PC-3 (cell line): ENCODE data around the gene DLGAP4. TPM values are rescaled to one million over a fixed set of nuclear protein-coding genes. Genes with fewer than 3 reads are reported as not detected.

Source experiments
- ATAC-seq: fragments of 200-7000 bp; cut with Tn5 transposase; 2 replicates; pipeline ENCODE4 v1.9.1; 2020; ENCODE audit warnings: mild to moderate bottlenecking, moderate library complexity
- BruUV-seq: library from RNA; stranded (reverse); fragments of 400-500 nt; replicated peaks from 2 replicates; lab custom pipeline; 2021; lab: Mats Ljungman, UMichigan
- CTCF ChIA-PET: fragments of 300-600 bp; sonication (Branson Sonifier 250); formaldehyde crosslinking; loops from one replicate; lab custom pipeline; 2022; ENCODE audit warnings: antibody characterized with exemption; lab: Charles Lee
- POLR2A ChIA-PET: fragments of 300-600 bp; sonication (Branson Sonifier 250); formaldehyde crosslinking; loops from one replicate; lab custom pipeline; 2022; ENCODE audit warnings: antibody characterized with exemption; ENCODE audit not compliant: unreplicated experiment; lab: Charles Lee
- DNase-seq: peaks from one replicate; pipeline ENCODE4 v3.0.0-alpha.2; 2015
- H2AFZ ChIP-seq: fragments of 300-600 bp; sonication (generic); 2 replicates; pipeline ENCODE4 v1.6.0; 2016; ENCODE audit warnings: antibody characterized with exemption, low read length
- H3F3A ChIP-seq: fragments of 300-600 bp; sonication (generic); one replicate; pipeline ENCODE4 v1.6.0; 2017; ENCODE audit warnings: antibody characterized with exemption, low read length, control low read depth, mild to moderate bottlenecking; ENCODE audit not compliant: unreplicated experiment
- H3K27ac ChIP-seq: fragments of 300-600 bp; sonication (generic); 2 replicates; pipeline ENCODE4 v1.5.1; 2016; ENCODE audit warnings: mild to moderate bottlenecking, low read length
- H3K27me3 ChIP-seq: fragments of 300-600 bp; sonication (generic); 2 replicates; pipeline ENCODE4 v1.6.1; 2016; ENCODE audit warnings: low read length, mixed read lengths
- H3K36me3 ChIP-seq: fragments of 300-600 bp; sonication (generic); 2 replicates; pipeline ENCODE4 v1.6.1; 2016; ENCODE audit warnings: low read depth, mixed run types, low read length, mixed read lengths
- H3K4me1 ChIP-seq: fragments of 300-600 bp; sonication (generic); 2 replicates; pipeline ENCODE4 v1.5.1; 2016; ENCODE audit warnings: low read length; ENCODE audit not compliant: insufficient read depth
- H3K4me2 ChIP-seq: fragments of 300-600 bp; sonication (generic); 2 replicates; pipeline ENCODE4 v1.6.0; 2016; ENCODE audit warnings: low read length
- H3K4me3 ChIP-seq: fragments of 300-600 bp; sonication (generic); 2 replicates; pipeline ENCODE4 v1.5.1; 2016; ENCODE audit warnings: mild to moderate bottlenecking, low read length, mixed read lengths
- H3K79me2 ChIP-seq: fragments of 300-600 bp; sonication (generic); 2 replicates; pipeline ENCODE4 v1.6.1; 2017; ENCODE audit warnings: low read length, mixed read lengths
- H3K9ac ChIP-seq: fragments of 300-600 bp; sonication (generic); 2 replicates; pipeline ENCODE4 v1.6.0; 2016; ENCODE audit warnings: mild to moderate bottlenecking, low read length
- H3K9me2 ChIP-seq: fragments of 300-600 bp; sonication (generic); replicated peaks from 2 replicates; pipeline ENCODE4 v1.6.1; 2016; ENCODE audit warnings: mixed run types, low read length, mixed read lengths
- H3K9me3 ChIP-seq: fragments of 300-600 bp; sonication (generic); 2 replicates; pipeline ENCODE4 v1.6.1; 2016; ENCODE audit warnings: low read length, mixed read lengths
- H4K20me1 ChIP-seq: fragments of 300-600 bp; sonication (generic); 2 replicates; pipeline ENCODE4 v1.6.1; 2016; ENCODE audit warnings: low read length, mixed read lengths
- CTCF ChIP-seq: fragments of 300-600 bp; sonication (generic); conservative IDR thresholded peaks from 2 replicates; pipeline ENCODE4 v1.5.1; 2017; ENCODE audit warnings: antibody characterized with exemption, low read depth, mild to moderate bottlenecking, low read length
- EZH2 ChIP-seq: fragments of 300-600 bp; sonication (generic); IDR thresholded peaks from one replicate; pipeline ENCODE4 v1.6.1; 2017; ENCODE audit warnings: antibody characterized with exemption, mild to moderate bottlenecking, low read length; ENCODE audit not compliant: unreplicated experiment
- EZH2phosphoT487 ChIP-seq: fragments of 300-600 bp; sonication (generic); IDR thresholded peaks from 2 replicates; pipeline ENCODE4 v1.6.1; 2018; ENCODE audit warnings: mild to moderate bottlenecking, antibody characterized with exemption, low read length, borderline replicate concordance
- intact Hi-C: fragments of 100-400 bp; cut with micrococcal nuclease; formaldehyde crosslinking; loops from 2 replicates; pipeline ENCODE4 v1.9.0; 2023
- total RNA-seq: library from RNA; depleted of rRNA; stranded (reverse); fragments of >200 nt; gene quantifications from 2 replicates; pipeline ENCODE4 v1.2.3, GENCODE V29; 2014

Gene DLGAP4
- total RNA-seq, 1 experiment from 2014 or later: 21.0 TPM

GRCh38 chr20:36498386-36499179, 192.4 kb downstream of the DLGAP4 start:
- H3K4me3 ChIP-seq: no peak overlapping the region
- POLR2A ChIA-PET: no interaction called here

DNA sequence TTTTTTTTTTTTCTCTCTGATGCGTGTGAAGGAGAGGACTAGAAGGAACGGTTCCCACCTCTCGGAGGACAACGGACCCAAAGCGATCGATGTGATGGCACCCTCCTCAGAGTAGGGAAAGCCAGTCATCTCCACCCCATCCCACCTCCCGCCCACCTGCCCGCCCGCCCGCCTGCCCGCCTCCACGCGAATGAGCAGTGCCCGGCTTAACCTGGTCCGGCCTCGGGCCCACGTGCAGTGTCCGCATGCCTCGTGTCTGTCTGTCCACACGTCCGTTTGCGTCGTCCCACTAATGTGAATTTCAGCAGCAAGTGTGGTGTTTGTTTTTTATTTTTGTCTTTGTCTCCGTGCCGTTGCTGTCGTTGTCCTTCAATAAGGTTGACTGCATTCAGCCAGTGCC, 193.1 kb downstream of the DLGAP4 start:
- no peak overlapping the region for H3K4me2 ChIP-seq
- H3K4me3 ChIP-seq: no peak overlapping the region
- intact Hi-C loops: no loop called here
- no peak for TF ChIP-seq EZH2
- TF ChIP-seq CTCF: no peak
- no peak for TF ChIP-seq EZH2phosphoT487
- H3F3A ChIP-seq: no peaks in the 10 kb centered on the region
- peaks cover 42% of the 10 kb centered on the region for H3K36me3 ChIP-seq
- H3K9ac ChIP-seq: no peak overlapping the region
- ChIA-PET CTCF (no interaction called here), POLR2A (no interaction called here)
- H3K4me1 ChIP-seq: no peaks in the 10 kb centered on the region
- no peaks in the 10 kb centered on the region for H3K9me3 ChIP-seq
- DNase-seq (no peak), ATAC-seq (no peak)
- no peaks in the 10 kb centered on the region for H3K27me3 ChIP-seq
- H3K79me2 ChIP-seq: peaks cover 13% of the 10 kb centered on the region
- BruUV-seq: no TSS peak
- H3K9me2 ChIP-seq: no peaks in the 10 kb centered on the region
- peaks cover 7% of the 10 kb centered on the region; the same call in 1 of the 2 replicates for H4K20me1 ChIP-seq
- no peak overlapping the region for H3K27ac ChIP-seq
- no peak overlapping the region for H2AFZ ChIP-seq

More at GRCh38 chr20:36498386-36499179, 192.4 kb downstream of the DLGAP4 start:
- Histone ChIP-seq H3K4me2 (no peak overlapping the region), H3K36me3 (peaks cover 36% of the 10 kb centered on the region), H3K9me3 (no peaks in the 10 kb centered on the region), H3K9ac (no peak overlapping the region), H3K27me3 (no peaks in the 10 kb centered on the region), H4K20me1 (peaks cover 5% of the 10 kb centered on the region; the same call in 1 of the 2 replicates), H2AFZ (no peak overlapping the region), H3K9me2 (no peaks in the 10 kb centered on the region), H3K4me1 (no peaks in the 10 kb centered on the region), H3F3A (no peaks in the 10 kb centered on the region), H3K79me2 (peaks cover 17% of the 10 kb centered on the region), H3K27ac (no peak overlapping the region)
- CTCF ChIA-PET: no interaction called here
- ATAC-seq: no peak
- TF ChIP-seq CTCF (no peak), EZH2phosphoT487 (no peak), EZH2 (no peak)
- DNase-seq: no peak
- no TSS peak for BruUV-seq
- intact Hi-C loops: no loop called here
